ENCODE results near the gene FOXG1. TPM values are rescaled to one million over a fixed set of nuclear protein-coding genes. Genes with fewer than 3 reads are reported as not detected.

FOXG1 gene
- total RNA-seq, 6 experiments from 2014 or later, result not detected

GRCh38 chr14:28780843-28781820 lies 14.5 kb downstream of the FOXG1 start:
- DNase-seq (no peak), ATAC-seq (no peak)
- intact Hi-C loops (cut with DNase I), result no loop called here
- Histone ChIP-seq H3K9me3 (no peaks in the 10 kb centered on the region), H3K27ac (no peak overlapping the region), H3K4me1 (peaks cover 0 to 7% (median 0%) of the 10 kb centered on the region in 4 donors), H3K4me3 (no peak overlapping the region), H3K36me3 (no peaks in the 10 kb centered on the region), H3K27me3 (peaks cover 0 to 26% of the 10 kb centered on the region in 2 donors)
- TF ChIP-seq POLR2A (IDR thresholded peaks at IDR 0.05) (no peak), CTCF (IDR thresholded peaks at IDR 0.05) (no peak)
- WGBS (ENCODE audit: insufficient coverage, low coverage, low lambda C conversion rate, missing lambda C conversion rate), result 2% methylated on average over 6 of the region's 6 CpGs

- Histone ChIP-seq H3K27me3 (peaks cover 0 to 33% of the 10 kb centered on the region in 2 donors), H3K4me1 (peaks cover 0 to 7% (median 0%) of the 10 kb centered on the region in 4 donors), H3K36me3 (no peaks in the 10 kb centered on the region), H3K27ac (no peak overlapping the region), H3K9me3 (no peaks in the 10 kb centered on the region), H3K4me3 (no peak overlapping the region)
- DNase-seq (no peak), ATAC-seq (no peak)
- 9% methylated on average over 2 of the region's 2 CpGs for WGBS (ENCODE audit: insufficient coverage, low coverage, low lambda C conversion rate, missing lambda C conversion rate)
- no peak for TF ChIP-seq POLR2A (IDR thresholded peaks at IDR 0.05)
- TF ChIP-seq CTCF (IDR thresholded peaks at IDR 0.05), result no peak
- intact Hi-C loops (cut with DNase I), result no loop called here
Measured at GRCh38 chr14:28782301-28782700, 15.7 kb downstream of the FOXG1 start.

- intact Hi-C loops (cut with DNase I), result no loop called here
- Histone ChIP-seq H3K4me3 (no peak overlapping the region), H3K27me3 (peaks cover 0 to 24% of the 10 kb centered on the region in 2 donors), H3K27ac (no peak overlapping the region), H3K9me3 (no peaks in the 10 kb centered on the region), H3K36me3 (no peaks in the 10 kb centered on the region), H3K4me1 (peaks cover 0 to 7% (median 0%) of the 10 kb centered on the region in 4 donors)
- whole genome bisulfite sequencing (ENCODE audit: insufficient coverage, low coverage, low lambda C conversion rate, missing lambda C conversion rate), result 3% methylated on average over 4 of the region's 4 CpGs
- TF ChIP-seq POLR2A (IDR thresholded peaks at IDR 0.05) (no peak), CTCF (IDR thresholded peaks at IDR 0.05) (no peak)
- DNase-seq (no peak), ATAC-seq (no peak)
Measured at GRCh38 chr14:28783664-28784063, 17.1 kb downstream of the FOXG1 start.

- H3K4me1 ChIP-seq, result peaks cover 0 to 7% (median 0%) of the 10 kb centered on the region in 4 donors
- peaks cover 0 to 24% of the 10 kb centered on the region in 2 donors for H3K27me3 ChIP-seq
- ATAC-seq, result no peak
- no peaks in the 10 kb centered on the region for H3K36me3 ChIP-seq
- TF ChIP-seq POLR2A (IDR thresholded peaks at IDR 0.05), result no peak
- TF ChIP-seq CTCF (IDR thresholded peaks at IDR 0.05), result no peak
- no peaks in the 10 kb centered on the region for H3K9me3 ChIP-seq
- no peak overlapping the region for H3K4me3 ChIP-seq
- intact Hi-C loops (cut with DNase I), result no loop called here
- DNase-seq, result no peak
- no peak overlapping the region for H3K27ac ChIP-seq
- WGBS (ENCODE audit: insufficient coverage, low coverage, low lambda C conversion rate, missing lambda C conversion rate), result 2% methylated on average over 16 of the region's 16 CpGs
Measured at GRCh38 chr14:28784096-28785048, 17.8 kb downstream of the FOXG1 start.
